Peyer's patch (tissue), 4 donors: ENCODE results near the gene C19orf44.

ENCODE experiments used
- POLR2A ChIP-seq, 2 donors: fragments of 450-650 bp; IDR thresholded peaks; one replicate each; pipeline ENCODE4 v1.5.1; 2017; ENCODE audit warnings: antibody characterized with exemption in 2 of 2, mild to moderate bottlenecking in 2 of 2, moderate library complexity in 2 of 2
- TF ChIP-seq, protein P1 (sequence below), 6 experiments: fragments of 450-650 bp in 4 of 6; fragments of 200-600 bp in 2 of 6; sonication (generic) in 1 of 6; IDR thresholded peaks; one replicate each; pipeline ENCODE4 v1.5.1; 2017 to 2019; ENCODE audit warnings: antibody characterized with exemption in 6 of 6, mild to moderate bottlenecking in 3 of 6, moderate library complexity in 1 of 6

DNA sequence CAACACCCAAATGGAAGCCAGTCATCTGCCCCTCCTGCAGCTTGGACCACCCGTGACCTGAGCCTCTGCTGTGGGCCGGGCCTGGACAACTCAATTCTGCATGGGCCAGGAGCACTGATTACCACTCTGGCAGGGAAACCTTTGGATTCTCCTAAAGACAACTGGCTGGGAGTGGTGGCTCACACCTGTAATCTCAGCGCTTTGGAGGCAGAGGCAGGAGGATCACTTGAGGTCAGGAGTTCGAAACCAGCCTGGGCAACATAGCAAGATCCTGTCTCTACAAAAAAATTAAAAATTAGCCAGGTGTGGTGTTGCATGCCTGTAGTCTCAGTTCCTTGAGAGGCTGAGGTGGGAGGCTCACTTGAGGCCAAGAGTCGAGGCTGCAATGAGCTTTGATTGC, 31.0 kb upstream of the C19orf44 start:
- TF ChIP-seq, protein P1, sequence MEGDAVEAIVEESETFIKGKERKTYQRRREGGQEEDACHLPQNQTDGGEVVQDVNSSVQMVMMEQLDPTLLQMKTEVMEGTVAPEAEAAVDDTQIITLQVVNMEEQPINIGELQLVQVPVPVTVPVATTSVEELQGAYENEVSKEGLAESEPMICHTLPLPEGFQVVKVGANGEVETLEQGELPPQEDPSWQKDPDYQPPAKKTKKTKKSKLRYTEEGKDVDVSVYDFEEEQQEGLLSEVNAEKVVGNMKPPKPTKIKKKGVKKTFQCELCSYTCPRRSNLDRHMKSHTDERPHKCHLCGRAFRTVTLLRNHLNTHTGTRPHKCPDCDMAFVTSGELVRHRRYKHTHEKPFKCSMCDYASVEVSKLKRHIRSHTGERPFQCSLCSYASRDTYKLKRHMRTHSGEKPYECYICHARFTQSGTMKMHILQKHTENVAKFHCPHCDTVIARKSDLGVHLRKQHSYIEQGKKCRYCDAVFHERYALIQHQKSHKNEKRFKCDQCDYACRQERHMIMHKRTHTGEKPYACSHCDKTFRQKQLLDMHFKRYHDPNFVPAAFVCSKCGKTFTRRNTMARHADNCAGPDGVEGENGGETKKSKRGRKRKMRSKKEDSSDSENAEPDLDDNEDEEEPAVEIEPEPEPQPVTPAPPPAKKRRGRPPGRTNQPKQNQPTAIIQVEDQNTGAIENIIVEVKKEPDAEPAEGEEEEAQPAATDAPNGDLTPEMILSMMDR (IDR thresholded peaks at IDR 0.05) = no peak
- TF ChIP-seq POLR2A (IDR thresholded peaks at IDR 0.05) = no peak
